GM12865 (cell line): ENCODE results near the gene UNC45B.
"Not testable (repeated sequence)": the region's sequence is repeated elsewhere in the genome, so short reads cannot be mapped to it uniquely, and the experiment has no call there.

Experiments used
- DNase-seq: peaks from one replicate; pipeline ENCODE4 v3.0.0; 2010; ENCODE audit warnings: low read depth
- H3K4me3 ChIP-seq: 2 replicates; pipeline ENCODE4 v1.5.1; 2011; ENCODE audit warnings: mild to moderate bottlenecking, low read depth, low read length, control low read depth
- CTCF ChIP-seq: IDR thresholded peaks from 2 replicates; pipeline ENCODE4 v1.5.1; 2011; ENCODE audit warnings: low read length, control low read depth, low read depth, inconsistent platforms; ENCODE audit not compliant: insufficient read depth; ENCODE audit errors: missing control alignments

Gene UNC45B, protein sequence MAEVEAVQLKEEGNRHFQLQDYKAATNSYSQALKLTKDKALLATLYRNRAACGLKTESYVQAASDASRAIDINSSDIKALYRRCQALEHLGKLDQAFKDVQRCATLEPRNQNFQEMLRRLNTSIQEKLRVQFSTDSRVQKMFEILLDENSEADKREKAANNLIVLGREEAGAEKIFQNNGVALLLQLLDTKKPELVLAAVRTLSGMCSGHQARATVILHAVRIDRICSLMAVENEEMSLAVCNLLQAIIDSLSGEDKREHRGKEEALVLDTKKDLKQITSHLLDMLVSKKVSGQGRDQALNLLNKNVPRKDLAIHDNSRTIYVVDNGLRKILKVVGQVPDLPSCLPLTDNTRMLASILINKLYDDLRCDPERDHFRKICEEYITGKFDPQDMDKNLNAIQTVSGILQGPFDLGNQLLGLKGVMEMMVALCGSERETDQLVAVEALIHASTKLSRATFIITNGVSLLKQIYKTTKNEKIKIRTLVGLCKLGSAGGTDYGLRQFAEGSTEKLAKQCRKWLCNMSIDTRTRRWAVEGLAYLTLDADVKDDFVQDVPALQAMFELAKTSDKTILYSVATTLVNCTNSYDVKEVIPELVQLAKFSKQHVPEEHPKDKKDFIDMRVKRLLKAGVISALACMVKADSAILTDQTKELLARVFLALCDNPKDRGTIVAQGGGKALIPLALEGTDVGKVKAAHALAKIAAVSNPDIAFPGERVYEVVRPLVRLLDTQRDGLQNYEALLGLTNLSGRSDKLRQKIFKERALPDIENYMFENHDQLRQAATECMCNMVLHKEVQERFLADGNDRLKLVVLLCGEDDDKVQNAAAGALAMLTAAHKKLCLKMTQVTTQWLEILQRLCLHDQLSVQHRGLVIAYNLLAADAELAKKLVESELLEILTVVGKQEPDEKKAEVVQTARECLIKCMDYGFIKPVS

DNA sequence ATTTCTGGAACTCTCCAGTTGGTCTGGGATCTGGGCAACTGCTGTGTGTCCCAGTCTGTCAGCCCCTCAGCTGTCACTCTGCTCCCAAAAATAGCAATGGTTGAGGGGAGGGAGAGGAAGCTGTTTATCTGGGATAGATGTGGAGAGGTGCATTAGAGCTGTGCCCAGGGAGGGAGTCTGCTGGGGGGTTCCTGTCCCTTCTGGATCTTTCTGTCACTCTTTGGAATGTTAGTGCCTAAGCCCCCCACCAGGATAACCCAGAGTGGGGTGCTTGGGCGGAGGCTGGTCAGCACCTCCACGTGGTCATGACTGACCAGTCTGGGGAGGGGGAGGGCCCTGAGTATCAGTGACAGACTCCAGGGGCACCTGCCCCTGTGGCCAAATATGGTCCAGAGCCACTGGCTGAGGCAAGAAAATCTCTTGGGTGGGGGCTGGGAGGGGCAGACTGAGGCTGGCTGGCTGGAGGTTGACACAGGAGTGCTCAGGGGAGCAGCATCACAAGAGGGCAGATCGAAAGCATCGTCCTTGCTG is at the start of gene UNC45B:
UNC45B (plus strand) TSS at position 443 of the 531 bp plus-strand sequence. CDS start 447 bp downstream, outside the sequence.
- H3K4me3 ChIP-seq, result no peak within 1 kb of the TSS
- DNase-seq, result no peak

GRCh38 chr17:35099908-35100307 is 47.7 kb upstream of the UNC45B start:
- H3K4me3 ChIP-seq, result no peak overlapping the region
- no peak for DNase-seq
- TF ChIP-seq CTCF, result no peak

More for the DNA sequence above, at the start of gene UNC45B:
- no peak for TF ChIP-seq CTCF

- DNase-seq, result no peak
- no peak overlapping the region for H3K4me3 ChIP-seq
- no peak for TF ChIP-seq CTCF
These were observed 46.6 kb upstream of the UNC45B start for GRCh38 chr17:35101036-35101435.

GRCh38 chr17:35101725-35102124 is 45.9 kb upstream of the UNC45B start:
- no peak for TF ChIP-seq CTCF
- DNase-seq, result no peak
- H3K4me3 ChIP-seq, result no peak overlapping the region

GRCh38 chr17:35103271-35103670 is 44.3 kb upstream of the UNC45B start:
- H3K4me3 ChIP-seq, result no peak overlapping the region
- DNase-seq, result no peak
- no peak for TF ChIP-seq CTCF

- DNase-seq, result no peak
- no peak overlapping the region for H3K4me3 ChIP-seq
- no peak for TF ChIP-seq CTCF
These were observed 42.7 kb upstream of the UNC45B start for GRCh38 chr17:35104844-35105450.

- not testable (repeated sequence) for DNase-seq
These were observed 36.8 kb upstream of the UNC45B start for GRCh38 chr17:35110791-35111190.

More at GRCh38 chr17:35110791-35111190, 36.8 kb upstream of the UNC45B start:
- H3K4me3 ChIP-seq, result not testable (repeated sequence)
